IPS DF 6.9 (cell line): ENCODE results near the gene HAL.

Experiments
- DNase-seq: peaks from one replicate; pipeline ENCODE4 v3.0.0-alpha.2; 2013; ENCODE audit warnings: low read depth, low spot score
- H3K27ac ChIP-seq: one replicate; pipeline ENCODE4 v1.5.1; 2013; ENCODE audit warnings: low read length, control low read depth
- H3K27me3 ChIP-seq: 2 replicates; pipeline ENCODE4 v1.6.1; 2013; ENCODE audit warnings: mild to moderate bottlenecking, low read length; ENCODE audit not compliant: control insufficient read depth, insufficient read depth
- H3K36me3 ChIP-seq: 2 replicates; pipeline ENCODE4 v1.6.1; 2013; ENCODE audit warnings: low read length; ENCODE audit not compliant: control insufficient read depth, insufficient read depth
- H3K4me1 ChIP-seq: 2 replicates; pipeline ENCODE4 v1.6.1; 2013; ENCODE audit warnings: low read length; ENCODE audit not compliant: control insufficient read depth, insufficient read depth
- H3K4me3 ChIP-seq: 2 replicates; pipeline ENCODE4 v1.5.1; 2013; ENCODE audit warnings: mild to moderate bottlenecking, low read length
- H3K9me3 ChIP-seq: 2 replicates; pipeline ENCODE4 v1.6.1; 2013; ENCODE audit warnings: low read length, inconsistent platforms; ENCODE audit not compliant: control insufficient read depth, insufficient read depth
- WGBS: extraction: QIAGEN DNeasy Blood & Tissue Kit; methylation state at CpG from one replicate; pipeline ENCODE4 v1.1.7; 2013; ENCODE audit warnings: mixed read lengths, missing lambda C conversion rate; ENCODE audit not compliant: insufficient read length, insufficient coverage; 5-methylcytosine and 5-hydroxymethylcytosine counted together

The HAL gene

GRCh38 chr12:96034621-96035282 is 38.6 kb upstream of the HAL start:
- WGBS: no CpG with 5 or more reads among the region's 25 CpGs
- peak overlapping the region; percentile 86 for H3K4me3 ChIP-seq
- no peak overlapping the region for H3K27ac ChIP-seq
- DNase-seq: no peak
- no peaks in the 10 kb centered on the region for H3K9me3 ChIP-seq
- no peaks in the 10 kb centered on the region for H3K4me1 ChIP-seq
- no peaks in the 10 kb centered on the region for H3K27me3 ChIP-seq
- H3K36me3 ChIP-seq: no peaks in the 10 kb centered on the region

DNA sequence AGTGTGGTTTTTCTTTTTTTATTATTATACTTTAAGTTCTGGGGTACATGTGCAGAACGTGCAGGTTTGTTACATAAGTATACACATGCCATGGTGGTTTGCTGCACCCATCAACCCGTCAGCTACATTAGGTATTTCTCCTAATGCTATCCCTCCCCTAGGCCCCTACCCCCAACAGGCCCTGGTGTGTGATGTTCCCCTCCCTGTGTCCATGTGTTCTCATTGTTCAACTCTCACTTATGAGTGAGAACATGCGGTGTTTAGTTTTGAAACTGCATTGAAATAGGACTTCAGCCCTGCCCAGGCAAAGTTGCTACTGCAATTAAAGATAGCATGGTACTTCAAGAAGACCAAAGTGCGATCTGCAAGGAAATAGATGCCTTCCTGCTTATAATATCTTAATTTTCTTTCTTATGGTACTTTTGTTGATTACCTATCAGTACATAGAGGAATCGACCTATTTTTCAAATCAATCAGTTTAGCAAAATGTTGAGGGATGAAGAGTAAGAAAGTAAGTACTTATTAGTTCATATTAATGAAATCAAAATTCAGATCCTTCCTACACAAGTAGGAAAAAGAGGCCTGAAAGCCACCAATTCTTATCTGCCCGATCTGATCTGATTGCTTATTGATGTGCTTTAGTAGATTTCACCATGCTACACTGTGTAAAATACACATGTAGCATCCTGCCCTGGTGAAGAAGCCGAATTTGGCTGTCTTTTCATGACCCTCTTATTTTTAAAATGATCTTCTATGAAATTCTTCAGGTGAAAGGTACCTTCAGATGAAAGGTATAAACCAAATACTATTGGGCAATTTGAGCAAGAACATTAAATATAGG is 37.6 kb upstream of the HAL start:
- no CpG with 5 or more reads among the region's 7 CpGs for WGBS
- DNase-seq: no peak
- no peak overlapping the region; the same call in 1 of the 2 replicates for H3K4me3 ChIP-seq

GRCh38 chr12:96029826-96030225 is 33.7 kb upstream of the HAL start:
- no peak overlapping the region for H3K4me3 ChIP-seq
- WGBS: no CpG with 5 or more reads among the region's 2 CpGs
- no peak overlapping the region for H3K27ac ChIP-seq
- H3K36me3 ChIP-seq: peaks cover 5% of the 10 kb centered on the region; the same call in 1 of the 2 replicates
- no peaks in the 10 kb centered on the region for H3K9me3 ChIP-seq
- no peak for DNase-seq
- H3K4me1 ChIP-seq: no peaks in the 10 kb centered on the region
- H3K27me3 ChIP-seq: no peaks in the 10 kb centered on the region

More for the DNA sequence above, 37.6 kb upstream of the HAL start:
- Histone ChIP-seq H3K27ac (no peak overlapping the region), H3K4me1 (no peaks in the 10 kb centered on the region), H3K27me3 (no peaks in the 10 kb centered on the region), H3K36me3 (no peaks in the 10 kb centered on the region), H3K9me3 (no peaks in the 10 kb centered on the region)

DNA sequence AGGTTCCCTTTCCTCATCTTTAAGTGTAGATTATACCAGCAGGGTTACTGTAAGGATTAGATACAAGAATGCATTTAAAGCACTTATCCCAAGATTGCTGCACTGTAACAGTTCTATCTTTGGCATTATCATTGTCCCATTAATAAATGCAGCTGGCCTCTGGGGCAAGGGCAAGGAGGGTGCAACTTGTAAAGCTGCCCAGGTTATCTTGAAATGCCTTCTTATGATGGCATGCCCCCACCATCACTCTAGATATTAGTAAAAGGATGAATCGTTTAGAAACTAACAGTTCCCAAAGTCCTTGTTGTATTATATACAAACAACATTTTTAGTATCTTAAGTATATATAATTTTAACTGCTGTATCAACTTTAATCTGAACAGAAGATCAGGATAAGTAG is 32.4 kb upstream of the HAL start:
- peaks cover 5% of the 10 kb centered on the region; the same call in 1 of the 2 replicates for H3K36me3 ChIP-seq
- no peaks in the 10 kb centered on the region for H3K27me3 ChIP-seq
- no peaks in the 10 kb centered on the region for H3K9me3 ChIP-seq
- no peaks in the 10 kb centered on the region for H3K4me1 ChIP-seq
- H3K4me3 ChIP-seq: no peak overlapping the region
- DNase-seq: no peak
- WGBS: no CpG with 5 or more reads among the region's 1 CpG
- H3K27ac ChIP-seq: no peak overlapping the region

GRCh38 chr12:96026331-96026730 is 30.2 kb upstream of the HAL start:
- H3K4me1 ChIP-seq: no peaks in the 10 kb centered on the region
- WGBS: no CpG with 5 or more reads among the region's 1 CpG
- H3K27ac ChIP-seq: no peak overlapping the region
- H3K4me3 ChIP-seq: no peak overlapping the region
- peaks cover 8% of the 10 kb centered on the region; the same call in 1 of the 2 replicates for H3K36me3 ChIP-seq
- no peaks in the 10 kb centered on the region for H3K9me3 ChIP-seq
- no peak for DNase-seq
- H3K27me3 ChIP-seq: no peaks in the 10 kb centered on the region

- Histone ChIP-seq H3K36me3 (peaks cover 8% of the 10 kb centered on the region; the same call in 1 of the 2 replicates), H3K27me3 (no peaks in the 10 kb centered on the region), H3K4me1 (no peaks in the 10 kb centered on the region), H3K27ac (no peak overlapping the region), H3K4me3 (no peak overlapping the region), H3K9me3 (no peaks in the 10 kb centered on the region)
- no CpG with 5 or more reads among the region's 4 CpGs for WGBS
- DNase-seq: no peak
Measured at GRCh38 chr12:96025518-96025917, 29.4 kb upstream of the HAL start.

- H3K4me1 ChIP-seq: no peaks in the 10 kb centered on the region
- H3K27ac ChIP-seq: no peak overlapping the region
- no peaks in the 10 kb centered on the region for H3K9me3 ChIP-seq
- H3K36me3 ChIP-seq: peaks cover 4% of the 10 kb centered on the region; the same call in 1 of the 2 replicates
- H3K27me3 ChIP-seq: no peaks in the 10 kb centered on the region
- no CpG with 5 or more reads among the region's 3 CpGs for WGBS
- no peak overlapping the region for H3K4me3 ChIP-seq
- DNase-seq: no peak
Measured at GRCh38 chr12:96020314-96021003, 24.3 kb upstream of the HAL start.

- H3K9me3 ChIP-seq: no peaks in the 10 kb centered on the region
- H3K36me3 ChIP-seq: peaks cover 10% of the 10 kb centered on the region; the same call in 1 of the 2 replicates
- H3K4me1 ChIP-seq: no peaks in the 10 kb centered on the region
- no peak overlapping the region for H3K4me3 ChIP-seq
- no peak for DNase-seq
- no CpG with 5 or more reads among the region's 5 CpGs for WGBS
- H3K27ac ChIP-seq: no peak overlapping the region
- H3K27me3 ChIP-seq: no peaks in the 10 kb centered on the region
Measured at GRCh38 chr12:96015672-96016071, 19.5 kb upstream of the HAL start.

GRCh38 chr12:96014943-96015599 is 18.9 kb upstream of the HAL start:
- no peaks in the 10 kb centered on the region for H3K27me3 ChIP-seq
- no peaks in the 10 kb centered on the region for H3K4me1 ChIP-seq
- WGBS: no CpG with 5 or more reads among the region's 3 CpGs

GRCh38 chr12:96007729-96008128 is 11.6 kb upstream of the HAL start:
- Histone ChIP-seq H3K27ac (no peak overlapping the region), H3K4me3 (no peak overlapping the region), H3K27me3 (no peaks in the 10 kb centered on the region), H3K36me3 (peaks cover 12% of the 10 kb centered on the region; the same call in 1 of the 2 replicates), H3K4me1 (no peaks in the 10 kb centered on the region), H3K9me3 (no peaks in the 10 kb centered on the region)
- no peak for DNase-seq
- no CpG with 5 or more reads among the region's 1 CpG for WGBS

More at GRCh38 chr12:96014943-96015599, 18.9 kb upstream of the HAL start:
- Histone ChIP-seq H3K27ac (no peak overlapping the region), H3K9me3 (no peaks in the 10 kb centered on the region), H3K4me3 (no peak overlapping the region), H3K36me3 (peaks cover 10% of the 10 kb centered on the region; the same call in 1 of the 2 replicates)
- no peak for DNase-seq
